H1 (cell line): ENCODE data around the gene FOXG1.

ENCODE experiments used
- RXRA ChIP-seq: IDR thresholded peaks from 2 replicates; pipeline ENCODE4 v1.6.1; 2011; ENCODE audit warnings: low read depth, mild to moderate bottlenecking, low read length, moderate library complexity; ENCODE audit not compliant: insufficient read depth
- TF ChIP-seq, protein P1 (sequence below), 3 experiments: IDR thresholded peaks; 1 replicate in 2 of 3; 2 replicates in 1 of 3; pipeline versions ENCODE4 v1.5.1 to v1.6.1; 2011; ENCODE audit warnings: low read length in 3 of 3, mild to moderate bottlenecking in 3 of 3, inconsistent platforms in 2 of 3, low read depth in 1 of 3, moderate library complexity in 1 of 3; ENCODE audit not compliant: insufficient read depth in 1 of 3; ENCODE audit errors: control extremely low read depth in 1 of 3

DNA sequence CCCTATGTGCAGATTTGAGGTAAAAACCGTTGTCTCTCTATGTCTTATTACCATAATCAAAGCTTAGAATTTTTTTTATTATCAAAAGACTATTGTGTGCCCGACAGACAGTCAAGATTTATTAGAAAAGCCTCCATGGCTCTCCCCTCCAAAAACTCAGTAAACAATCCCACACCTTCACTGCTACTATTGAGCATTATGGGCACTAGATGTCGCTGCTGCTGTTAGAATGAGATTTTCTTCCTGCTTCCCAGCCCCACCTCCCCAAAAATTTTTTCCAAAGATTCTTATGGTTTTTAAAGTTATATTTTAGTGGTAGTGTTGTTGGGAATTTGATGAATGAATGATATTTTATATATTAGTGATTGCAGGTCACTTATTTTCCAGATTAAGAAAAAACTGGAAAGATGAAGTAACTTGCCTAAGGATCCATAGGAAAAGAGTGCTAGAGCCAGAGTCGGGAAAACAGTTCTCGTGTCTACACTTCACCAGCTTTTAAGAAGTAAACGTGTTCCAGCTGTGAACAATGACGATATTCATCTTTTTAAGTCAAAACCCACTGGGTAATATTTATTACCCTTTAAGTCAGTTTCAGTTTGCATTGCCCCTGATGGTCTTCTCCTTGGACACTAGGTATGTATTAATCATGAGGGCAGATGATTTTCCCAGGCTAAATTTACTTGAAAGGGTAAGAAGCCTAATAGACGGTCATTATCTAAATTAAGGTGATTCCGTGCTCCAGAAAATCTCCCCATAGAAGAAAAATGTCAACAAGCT, 12.2 kb upstream of the FOXG1 start:
- no peak for TF ChIP-seq RXRA
- TF ChIP-seq, protein P1, sequence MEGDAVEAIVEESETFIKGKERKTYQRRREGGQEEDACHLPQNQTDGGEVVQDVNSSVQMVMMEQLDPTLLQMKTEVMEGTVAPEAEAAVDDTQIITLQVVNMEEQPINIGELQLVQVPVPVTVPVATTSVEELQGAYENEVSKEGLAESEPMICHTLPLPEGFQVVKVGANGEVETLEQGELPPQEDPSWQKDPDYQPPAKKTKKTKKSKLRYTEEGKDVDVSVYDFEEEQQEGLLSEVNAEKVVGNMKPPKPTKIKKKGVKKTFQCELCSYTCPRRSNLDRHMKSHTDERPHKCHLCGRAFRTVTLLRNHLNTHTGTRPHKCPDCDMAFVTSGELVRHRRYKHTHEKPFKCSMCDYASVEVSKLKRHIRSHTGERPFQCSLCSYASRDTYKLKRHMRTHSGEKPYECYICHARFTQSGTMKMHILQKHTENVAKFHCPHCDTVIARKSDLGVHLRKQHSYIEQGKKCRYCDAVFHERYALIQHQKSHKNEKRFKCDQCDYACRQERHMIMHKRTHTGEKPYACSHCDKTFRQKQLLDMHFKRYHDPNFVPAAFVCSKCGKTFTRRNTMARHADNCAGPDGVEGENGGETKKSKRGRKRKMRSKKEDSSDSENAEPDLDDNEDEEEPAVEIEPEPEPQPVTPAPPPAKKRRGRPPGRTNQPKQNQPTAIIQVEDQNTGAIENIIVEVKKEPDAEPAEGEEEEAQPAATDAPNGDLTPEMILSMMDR (IDR thresholded peaks at IDR 0.05; ENCODE audit: control extremely low read depth in 1 of 3, insufficient read depth in 1 of 3, low read depth in 1 of 3, low read length in 3 of 3): peak in 2 of 3 experiments; percentile 58 to 61; a peak in 3 of 4 replicates
